GM12872 (cell line): ENCODE results near the gene CEACAM1.
A peak's percentile ranks its signal among the peaks of the same experiment; 100 is the strongest.

ENCODE experiments used
- CTCF ChIP-seq: IDR thresholded peaks from 3 replicates; pipeline ENCODE4 v1.5.1; 2011; ENCODE audit warnings: low read depth, mild to moderate bottlenecking, low read length, moderate library complexity; ENCODE audit not compliant: insufficient read depth

CEACAM1 gene

DNA sequence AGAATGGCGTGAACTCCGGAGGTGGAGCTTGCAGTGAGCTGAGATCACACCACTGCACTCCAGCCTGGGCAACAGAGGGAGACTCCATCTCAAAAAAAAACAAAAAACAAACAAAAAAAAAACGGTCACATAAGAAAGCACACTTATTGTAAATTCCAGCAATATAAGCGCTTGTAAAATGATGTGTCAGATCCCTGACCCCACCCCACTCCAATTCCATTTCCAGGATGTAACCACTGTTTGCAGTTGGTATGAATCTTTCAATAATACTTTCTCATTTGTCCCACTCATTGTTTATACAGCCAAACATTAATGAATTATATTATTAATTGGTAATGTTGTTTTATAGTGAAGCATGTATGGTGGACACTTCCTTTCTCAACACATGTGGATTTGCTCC lies 15.9 kb upstream of the CEACAM1 start:
- no peak for TF ChIP-seq CTCF

DNA sequence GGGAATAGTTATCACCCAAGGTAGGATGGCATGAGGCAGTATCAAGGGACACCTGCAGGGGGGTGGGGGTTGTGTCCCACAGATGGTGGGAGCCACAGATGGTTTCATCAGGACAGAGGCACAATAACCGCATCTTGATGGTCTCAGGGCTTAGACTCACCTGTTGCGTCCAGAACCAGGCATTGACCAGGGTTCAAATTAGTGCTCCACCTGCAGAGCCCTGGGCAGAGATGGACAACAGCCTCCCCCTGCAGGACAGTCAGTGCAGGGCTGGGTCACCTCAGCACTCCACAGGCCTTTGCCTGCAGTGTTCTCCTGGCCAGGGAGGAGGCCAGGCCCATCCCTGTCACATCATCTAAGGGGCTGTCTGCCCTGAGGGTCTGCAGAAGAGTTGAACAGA lies 14.5 kb upstream of the CEACAM1 start:
- TF ChIP-seq CTCF: peak; percentile 18; the same call in 1 of the 3 replicates

GRCh38 chr19:42540071-42540553 lies 11.8 kb upstream of the CEACAM1 start:
- no peak for TF ChIP-seq CTCF

DNA sequence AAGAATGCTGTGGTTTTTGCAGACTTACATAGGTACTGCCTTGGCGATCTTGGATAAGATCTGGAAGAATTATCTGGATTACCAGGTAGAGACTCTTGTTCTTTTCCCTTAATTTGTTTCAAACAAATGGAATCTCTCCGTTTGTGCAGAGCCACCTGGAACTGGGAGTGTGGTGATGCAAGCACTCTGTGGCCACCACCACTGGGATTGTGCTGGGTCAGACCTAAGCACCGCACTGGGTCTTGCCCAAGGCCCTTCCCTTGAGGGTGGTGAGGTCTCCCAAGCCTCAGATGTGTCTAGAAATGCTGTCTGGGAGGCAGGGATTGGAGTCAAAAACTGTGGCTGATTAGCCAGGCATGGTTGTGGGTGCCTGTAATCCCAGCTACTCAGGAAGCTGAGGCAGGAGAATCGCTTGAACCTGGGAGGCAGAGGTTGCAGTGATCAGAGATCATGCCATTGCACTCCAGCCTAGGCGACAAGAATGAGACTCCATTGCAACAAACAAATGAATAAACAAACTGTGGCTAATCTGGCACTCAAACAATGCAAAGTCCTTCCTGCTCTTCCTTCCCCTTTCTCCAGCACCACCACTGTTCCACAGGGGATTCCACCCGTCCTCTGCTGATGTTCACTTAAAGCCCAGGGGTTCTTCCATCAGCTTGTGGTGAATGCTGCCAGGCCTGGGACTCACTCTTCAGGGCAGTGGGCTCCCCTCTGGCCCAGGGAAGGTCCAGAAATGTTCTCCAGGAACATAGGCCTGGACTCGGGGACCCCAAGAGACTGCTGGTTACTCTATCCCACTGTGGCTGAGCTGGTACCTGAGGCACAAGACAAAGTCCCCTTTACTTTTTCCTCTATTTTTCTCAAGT lies 10.8 kb upstream of the CEACAM1 start:
- TF ChIP-seq CTCF: no peak

DNA sequence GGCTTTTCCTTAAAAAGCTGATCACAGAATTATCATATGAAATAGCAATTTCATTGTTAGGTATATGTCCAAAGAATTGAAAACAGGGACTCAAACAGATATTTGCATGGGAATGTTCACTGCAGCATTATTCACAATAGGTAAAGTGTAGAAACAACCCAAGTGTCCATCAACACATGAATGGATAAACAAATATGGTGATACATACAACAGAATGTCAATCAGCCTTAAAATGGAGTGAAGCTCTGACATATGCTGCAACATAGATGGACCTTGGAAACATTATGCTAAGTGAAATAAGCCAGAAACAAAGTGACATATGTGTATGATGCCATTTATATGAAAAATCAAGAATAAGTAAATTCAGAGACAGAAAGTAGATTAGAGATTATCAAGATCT lies 6.1 kb upstream of the CEACAM1 start:
- no peak for TF ChIP-seq CTCF

GRCh38 chr19:42532891-42533290 lies 4.6 kb upstream of the CEACAM1 start:
- TF ChIP-seq CTCF: no peak

DNA sequence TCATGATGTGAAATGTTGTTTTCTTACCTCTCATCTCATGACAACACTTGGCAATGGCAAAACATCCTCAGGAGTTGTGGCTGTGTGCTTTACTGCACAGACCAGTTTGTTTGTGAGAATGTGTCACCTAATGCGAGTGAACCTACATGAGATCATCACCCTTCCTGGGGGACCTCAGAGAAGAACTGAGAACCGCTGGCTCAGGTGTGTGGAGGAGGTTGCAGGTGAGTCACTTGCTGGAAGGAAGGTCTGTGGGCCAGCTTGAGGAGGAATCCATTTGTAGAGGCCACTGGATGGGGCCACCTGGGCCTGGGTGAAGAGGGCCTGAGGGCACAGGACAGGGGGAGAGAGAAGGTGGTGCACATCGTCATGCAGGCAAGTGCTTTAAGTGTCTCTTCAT lies 3.0 kb upstream of the CEACAM1 start:
- no peak for TF ChIP-seq CTCF
